Stimulated activated CD4-positive, alpha-beta T cell treated with anti-CD3 and anti-CD28 coated beads, Interleukin-15, amount 100 ng/mL, for 1 hour (primary cell): Measurements from ENCODE around the gene FHOD3.
"Not testable (repeated sequence)": the region's sequence is repeated elsewhere in the genome, so short reads cannot be mapped to it uniquely, and the experiment has no call there.

Experiments used
- DNase-seq, 2 donors: peaks; one replicate each; pipeline ENCODE4 v3.0.0-alpha.2; 2020; ENCODE audit warnings: low read depth in 1 of 2, low spot score in 1 of 2

FHOD3 gene

DNA sequence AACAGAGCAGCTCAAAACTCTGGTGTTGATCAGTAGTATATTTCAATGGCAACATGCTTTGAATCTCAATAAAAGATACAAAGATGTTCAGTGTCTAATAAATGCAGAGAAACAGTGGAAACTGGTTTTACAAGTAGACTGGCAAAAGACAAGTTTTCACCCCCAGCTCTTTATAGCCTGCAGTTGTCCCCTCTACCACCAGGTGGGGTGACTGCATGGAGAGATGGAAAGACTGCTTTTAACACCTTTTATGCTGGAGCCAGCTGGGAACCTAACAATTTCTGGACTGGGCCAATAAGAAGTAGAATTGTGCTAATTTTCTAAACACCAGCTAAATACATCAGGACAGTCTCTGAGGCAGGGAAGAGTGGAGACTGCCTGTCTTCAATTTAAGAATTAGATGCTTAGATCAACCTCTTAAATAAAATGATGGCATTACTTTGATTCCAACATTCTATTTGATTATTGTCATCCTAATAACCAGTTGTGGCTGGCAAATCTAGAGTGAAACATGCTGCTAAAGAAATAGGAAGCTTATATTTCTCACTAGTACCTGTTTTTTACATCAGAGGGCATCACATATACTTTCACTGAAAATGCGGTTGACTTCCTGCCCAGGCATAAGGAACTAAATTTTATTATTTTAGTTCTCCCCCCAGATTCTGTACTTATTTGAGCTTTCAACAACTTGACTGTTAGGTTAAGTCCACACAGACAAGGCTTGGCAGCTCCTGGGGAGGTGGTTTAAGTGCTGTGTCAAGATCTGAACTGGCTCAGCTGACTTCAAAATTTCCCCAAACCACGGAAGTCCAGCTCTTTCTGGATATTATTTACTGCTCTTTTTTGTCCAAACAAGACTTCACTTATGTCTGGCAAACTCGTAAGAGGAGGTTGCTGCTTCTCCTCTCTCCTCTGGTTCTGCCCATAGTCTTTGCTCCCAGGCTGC is 390.8 kb downstream of the FHOD3 start:
- peak in 1 of 2 donors; percentile 3 for DNase-seq

DNA sequence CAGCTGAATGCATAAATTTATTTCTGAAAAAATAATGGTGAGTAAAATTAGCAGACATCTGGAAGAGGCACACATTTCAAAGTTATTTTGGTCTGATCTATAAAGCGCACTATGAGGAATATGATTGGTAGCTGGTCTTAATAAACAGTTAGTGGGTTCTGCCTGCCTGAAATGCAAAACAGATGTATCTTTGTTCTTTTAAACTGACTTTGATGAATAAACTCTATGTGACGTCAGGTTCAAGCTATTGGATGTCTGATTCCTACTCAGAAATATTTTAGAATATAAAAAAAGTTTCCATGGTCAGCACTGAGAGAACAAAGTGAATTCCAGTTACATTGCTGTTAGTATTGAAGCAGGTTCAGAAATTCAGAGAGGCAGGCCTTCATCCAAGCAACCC is 394.9 kb downstream of the FHOD3 start:
- no peak for DNase-seq

DNA sequence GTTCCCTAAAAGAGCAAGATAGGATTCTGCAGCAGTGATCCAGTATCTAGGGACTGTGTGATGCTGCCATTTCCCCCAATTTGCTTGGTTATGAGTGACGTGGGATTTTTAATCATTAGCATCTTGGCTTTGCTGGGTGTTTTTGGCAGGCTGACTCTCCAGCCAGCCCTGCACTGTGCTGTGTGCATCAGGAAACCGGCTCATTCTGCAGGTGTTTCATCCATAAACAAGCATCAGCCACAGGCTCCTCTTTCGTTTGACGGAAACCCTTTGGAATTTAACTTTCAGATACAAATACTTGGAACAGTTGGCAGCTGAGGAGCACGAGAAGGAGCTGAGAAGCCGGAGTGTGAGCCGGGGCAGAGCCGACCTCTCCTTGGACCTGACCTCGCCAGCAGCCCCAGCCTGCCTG is 395.4 kb downstream of the FHOD3 start:
- DNase-seq, result no peak

DNA sequence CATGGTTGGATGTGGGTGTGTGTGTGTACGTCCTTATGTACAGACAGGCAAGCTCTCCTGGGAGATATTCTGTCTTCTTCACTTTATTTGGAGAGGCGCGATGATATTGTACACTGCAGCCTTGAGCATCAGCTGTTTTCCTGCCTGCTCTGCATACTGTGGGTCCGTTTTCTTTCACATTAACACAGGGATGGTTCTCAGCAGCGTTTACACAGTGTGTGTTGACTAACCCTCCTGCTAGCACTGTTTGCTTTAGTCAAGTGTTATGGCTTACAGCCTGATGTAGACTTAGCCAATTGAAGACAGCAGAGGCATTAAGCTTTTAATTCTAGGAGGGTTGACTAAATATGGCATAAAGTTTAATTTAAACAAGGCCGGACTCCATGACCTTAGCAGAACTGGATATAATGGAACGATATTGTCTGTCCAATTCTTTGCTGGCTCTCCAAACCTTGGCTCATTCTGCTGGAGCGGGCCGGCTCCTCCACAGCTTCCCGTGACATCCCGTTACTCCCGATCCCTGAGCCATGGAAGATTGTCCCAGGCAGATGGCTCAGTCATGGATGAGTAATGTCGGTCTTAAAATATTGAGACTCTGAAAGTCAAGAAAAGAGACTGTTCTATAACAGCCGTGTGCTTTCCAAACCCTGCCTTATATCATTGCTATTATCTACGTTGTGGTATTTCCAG is 396.6 kb downstream of the FHOD3 start:
- DNase-seq, result no peak

DNA sequence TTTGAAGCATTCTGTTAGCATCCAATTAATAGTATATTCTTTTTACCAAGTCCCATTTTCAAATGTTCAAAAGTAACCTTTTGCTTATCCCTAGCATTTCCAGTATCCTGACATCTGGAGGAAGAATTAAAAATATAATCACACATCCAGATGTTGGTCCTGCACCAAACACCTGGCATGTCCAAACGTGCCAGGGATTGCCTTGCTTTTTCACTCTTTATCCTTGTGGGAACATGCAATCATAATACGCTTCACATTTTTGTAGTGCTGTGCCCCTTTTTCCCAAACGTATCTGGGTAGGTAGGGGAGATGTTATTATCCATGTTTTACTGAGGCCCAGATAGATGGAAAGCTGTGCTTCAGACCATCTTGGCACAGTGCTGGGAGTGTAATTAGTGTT is 398.3 kb downstream of the FHOD3 start:
- no peak for DNase-seq

DNA sequence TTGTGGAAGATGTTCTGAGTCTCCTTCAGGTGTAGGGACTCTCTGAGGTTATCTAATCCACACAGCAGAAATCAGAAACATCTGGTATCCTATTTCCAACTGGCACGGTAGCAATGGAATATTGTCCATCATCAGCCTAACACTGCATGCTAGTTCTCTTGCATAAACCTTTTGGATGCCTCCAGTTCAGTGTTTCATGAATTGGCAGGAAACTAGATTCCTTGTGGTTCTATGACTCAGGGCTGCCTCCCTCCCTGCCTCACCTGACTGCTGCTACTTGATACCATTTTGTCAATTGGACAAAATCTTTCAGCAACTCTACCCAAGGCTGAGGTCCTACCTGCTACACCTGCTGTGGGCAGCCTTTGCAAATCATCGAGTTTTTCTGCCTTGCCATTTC is 400.4 kb downstream of the FHOD3 start:
- DNase-seq, result no peak

DNA sequence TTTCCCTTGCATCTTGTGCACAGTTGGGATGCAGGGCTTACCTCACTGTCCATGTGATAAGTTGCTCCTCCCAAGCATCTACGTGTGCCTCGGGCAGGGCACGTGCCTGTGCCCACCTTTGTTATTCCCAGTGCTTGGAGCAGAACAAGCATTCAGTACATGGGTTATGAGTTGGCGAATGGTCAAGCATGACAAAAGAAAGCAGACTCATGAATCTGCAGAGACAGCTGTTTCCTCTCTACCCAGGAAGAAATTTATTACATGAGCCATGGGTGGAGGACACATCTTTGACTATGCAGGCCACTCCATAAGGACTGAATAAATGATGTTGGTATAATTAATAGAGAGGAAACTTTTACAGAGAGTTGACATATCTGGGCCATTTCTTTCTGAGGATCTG is 403.4 kb downstream of the FHOD3 start:
- no peak for DNase-seq

DNA sequence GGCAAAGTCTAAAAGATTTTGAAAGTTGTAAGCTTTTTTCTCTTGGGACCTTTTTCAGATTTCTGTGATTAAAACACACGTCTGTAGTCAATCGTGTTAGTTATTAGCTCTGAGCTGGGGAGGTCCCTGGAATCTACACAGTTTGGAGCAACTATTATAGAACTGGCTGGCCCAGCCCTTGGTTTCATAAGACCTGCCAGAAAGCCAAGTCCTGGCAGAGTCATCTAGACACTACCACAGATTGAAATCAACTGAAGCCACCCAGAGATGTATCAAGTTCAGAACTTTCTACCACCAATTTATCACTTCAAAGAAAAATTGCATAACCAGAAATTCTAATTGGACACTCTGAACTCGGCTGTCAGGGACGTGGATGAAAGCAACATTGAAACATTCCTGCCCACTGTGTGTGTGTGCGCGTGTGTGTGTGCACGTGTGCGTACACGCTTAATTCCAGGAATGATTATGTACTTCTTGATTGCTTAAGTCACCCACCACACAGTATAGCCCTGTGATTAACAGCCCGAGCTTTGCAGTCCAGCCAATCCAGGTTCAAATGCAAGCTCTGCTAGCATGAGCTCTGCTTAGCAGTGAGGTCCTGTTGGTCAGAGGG is 405.0 kb downstream of the FHOD3 start:
- DNase-seq, result no peak

DNA sequence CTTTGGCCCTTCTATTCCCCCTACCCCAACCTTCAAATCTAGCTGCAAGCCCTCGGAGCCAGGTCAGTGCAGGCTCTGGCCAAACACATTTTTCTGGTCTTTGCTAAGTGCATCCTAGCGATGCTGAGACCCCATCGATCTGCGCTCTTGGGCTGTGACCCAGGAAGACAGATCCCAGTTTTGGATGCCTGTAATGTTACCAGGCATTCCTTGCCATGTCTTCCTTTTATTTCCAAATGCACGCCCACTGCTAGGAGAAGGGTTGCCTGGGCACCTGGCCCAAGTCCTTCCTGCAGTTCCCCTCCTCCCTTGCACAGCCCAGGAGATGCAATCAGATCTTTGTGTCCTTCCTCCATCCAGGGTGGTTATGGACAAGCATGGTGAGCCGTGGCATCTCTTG is 406.6 kb downstream of the FHOD3 start:
- DNase-seq, result no peak

DNA sequence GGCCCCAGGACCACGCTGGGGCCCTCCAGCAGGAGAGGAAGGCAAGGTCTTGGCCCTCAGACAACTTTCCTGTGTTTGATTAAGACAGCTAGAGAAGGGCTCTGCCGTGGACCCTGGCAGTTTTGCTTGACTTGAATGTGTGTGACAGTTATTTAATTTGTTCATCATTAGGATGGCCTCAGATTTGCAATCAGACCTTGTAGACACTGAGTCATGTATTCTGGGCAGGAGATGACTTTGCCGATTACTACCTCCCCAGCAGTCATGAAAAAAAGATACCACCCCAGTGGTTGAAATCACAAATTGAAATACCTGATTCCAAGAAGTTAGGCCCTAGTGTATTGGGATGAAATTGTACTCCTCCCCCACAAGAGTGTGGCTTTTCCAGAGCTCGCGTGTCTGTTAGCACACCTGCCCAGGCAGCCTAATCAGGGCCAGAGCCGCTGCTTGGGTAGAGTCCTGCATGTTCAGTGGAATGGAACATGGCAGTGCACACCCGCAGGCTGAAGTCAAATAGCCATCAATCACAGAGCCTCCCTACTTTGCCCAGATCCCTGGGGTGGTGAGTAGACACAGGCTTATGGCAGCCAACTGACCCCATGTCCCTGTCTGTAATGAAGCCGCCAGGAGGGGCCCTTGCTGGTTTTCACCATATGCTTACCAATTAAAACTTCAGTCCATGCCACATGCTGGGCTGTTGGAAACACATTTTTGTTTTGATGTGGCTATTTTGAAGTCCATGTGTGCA is 408.8 kb downstream of the FHOD3 start:
- no peak for DNase-seq

DNA sequence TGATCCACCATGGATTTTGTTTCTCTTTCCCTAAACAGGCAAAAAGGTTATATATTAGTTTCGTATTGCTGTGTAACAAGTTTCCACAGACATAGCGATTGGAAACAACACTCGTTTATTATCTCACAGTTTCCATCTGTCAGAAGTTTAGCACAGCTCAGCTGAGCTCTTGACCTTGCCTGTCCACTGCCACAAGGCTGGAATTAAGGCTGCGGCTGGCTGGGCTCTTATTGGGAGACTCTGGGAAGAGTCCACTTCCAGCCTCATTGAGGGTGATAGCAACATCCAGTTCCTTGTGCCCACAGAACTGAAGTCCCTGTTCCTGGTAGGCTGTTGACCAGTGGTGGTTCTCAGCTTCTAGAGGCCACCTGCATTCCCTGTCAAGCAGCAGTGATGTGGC is 410.9 kb downstream of the FHOD3 start:
- no peak for DNase-seq

DNA sequence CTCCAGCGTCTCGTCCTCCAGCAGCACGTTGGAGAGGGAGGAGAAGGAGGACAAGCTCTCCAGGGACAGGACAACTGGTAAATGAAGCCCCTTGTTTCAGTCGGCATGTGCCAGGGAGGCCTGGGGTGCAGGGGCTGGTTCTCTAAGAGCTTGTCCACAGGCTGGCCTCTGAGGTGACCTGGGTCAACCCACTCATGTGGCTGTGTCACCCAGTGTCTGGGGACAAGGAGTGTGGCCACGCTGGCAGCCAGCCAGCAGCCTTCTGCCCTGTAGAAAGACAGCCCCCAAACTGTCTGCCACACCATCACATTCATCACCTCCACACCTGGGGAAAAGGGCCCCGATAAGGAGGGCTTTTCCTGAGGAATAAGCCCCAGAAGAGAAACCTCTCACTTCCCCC is 411.8 kb downstream of the FHOD3 start:
- DNase-seq, result no peak

DNA sequence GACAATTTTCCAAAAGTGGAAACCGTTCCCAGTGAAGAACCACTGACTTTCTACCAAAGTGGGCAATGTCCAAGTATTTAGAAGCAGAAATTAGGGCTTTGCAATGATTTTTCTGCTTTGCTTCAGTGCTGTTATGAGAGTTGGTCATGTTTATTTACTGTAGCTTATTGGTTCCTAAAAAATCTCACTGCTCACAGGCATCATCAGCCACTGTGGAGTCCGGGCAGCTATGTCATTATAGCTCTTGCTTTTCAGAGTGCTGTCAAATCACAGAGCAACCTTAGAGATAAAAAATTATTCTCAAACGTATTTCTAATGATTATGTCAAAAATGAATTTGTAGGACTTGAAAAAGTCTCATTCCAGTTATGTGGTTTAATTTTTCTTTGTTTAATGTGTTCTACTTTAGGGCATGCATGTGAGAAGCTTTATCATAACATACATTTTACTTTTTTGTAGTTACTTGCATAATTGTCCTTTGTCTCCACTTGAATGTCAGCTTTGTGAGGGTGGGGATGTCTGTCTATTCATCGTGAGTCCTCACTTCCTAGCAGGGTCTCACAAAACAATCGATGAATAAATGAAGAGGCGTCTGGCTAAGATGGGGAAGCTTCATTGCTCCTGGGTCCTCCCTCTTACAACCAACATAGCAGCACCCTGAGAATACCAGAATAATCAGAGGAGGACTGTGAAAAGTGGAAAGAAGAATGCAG is 413.7 kb downstream of the FHOD3 start:
- no peak for DNase-seq

DNA sequence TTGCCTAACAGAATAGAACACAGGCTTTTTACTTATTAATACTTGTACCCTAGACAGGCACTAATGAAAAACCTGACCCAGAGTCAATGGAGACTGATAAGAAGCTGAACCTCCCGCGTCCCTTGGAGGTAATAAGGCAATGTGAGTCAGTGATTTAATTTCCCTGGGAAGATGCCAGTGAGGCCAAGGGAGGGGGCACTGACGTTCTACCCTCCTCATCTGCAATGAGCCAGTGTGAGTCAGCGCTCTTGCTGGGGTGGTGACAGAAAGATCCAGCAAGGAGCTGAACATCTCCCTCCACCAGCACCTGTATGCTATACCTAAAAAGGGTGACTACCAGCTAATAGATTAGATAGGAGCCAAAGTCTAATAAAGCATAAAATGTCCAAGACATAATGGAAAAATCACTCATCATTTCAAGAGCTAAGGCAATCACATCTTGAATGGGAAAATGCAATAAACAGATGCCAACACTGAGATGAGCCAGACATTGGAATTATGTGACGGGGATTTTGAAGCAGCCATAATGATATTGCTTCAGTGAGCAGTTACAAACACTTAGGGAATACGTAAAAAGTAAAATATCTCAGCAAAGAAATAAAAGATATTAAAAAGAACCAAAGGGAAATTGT is 414.4 kb downstream of the FHOD3 start:
- no peak for DNase-seq

DNA sequence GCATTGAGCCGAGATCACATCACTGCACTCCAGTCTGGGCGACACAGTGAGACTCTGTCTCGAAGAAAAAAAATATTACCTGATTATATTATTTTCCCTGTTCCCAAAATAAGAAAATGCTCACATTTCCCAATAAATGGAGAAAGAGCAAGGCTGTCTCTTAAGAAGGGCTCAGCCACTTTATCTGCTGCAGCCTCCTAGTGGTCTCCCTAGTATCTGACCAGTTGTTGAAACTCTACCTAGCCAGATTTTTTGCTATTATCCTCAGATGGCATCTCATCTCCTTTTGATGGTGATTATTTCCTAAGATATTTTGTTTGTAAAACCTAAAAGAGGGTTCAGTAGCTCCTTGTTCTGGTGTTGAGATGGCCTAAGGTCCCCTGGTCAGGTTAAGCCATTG is 417.0 kb downstream of the FHOD3 start:
- no peak for DNase-seq

DNA sequence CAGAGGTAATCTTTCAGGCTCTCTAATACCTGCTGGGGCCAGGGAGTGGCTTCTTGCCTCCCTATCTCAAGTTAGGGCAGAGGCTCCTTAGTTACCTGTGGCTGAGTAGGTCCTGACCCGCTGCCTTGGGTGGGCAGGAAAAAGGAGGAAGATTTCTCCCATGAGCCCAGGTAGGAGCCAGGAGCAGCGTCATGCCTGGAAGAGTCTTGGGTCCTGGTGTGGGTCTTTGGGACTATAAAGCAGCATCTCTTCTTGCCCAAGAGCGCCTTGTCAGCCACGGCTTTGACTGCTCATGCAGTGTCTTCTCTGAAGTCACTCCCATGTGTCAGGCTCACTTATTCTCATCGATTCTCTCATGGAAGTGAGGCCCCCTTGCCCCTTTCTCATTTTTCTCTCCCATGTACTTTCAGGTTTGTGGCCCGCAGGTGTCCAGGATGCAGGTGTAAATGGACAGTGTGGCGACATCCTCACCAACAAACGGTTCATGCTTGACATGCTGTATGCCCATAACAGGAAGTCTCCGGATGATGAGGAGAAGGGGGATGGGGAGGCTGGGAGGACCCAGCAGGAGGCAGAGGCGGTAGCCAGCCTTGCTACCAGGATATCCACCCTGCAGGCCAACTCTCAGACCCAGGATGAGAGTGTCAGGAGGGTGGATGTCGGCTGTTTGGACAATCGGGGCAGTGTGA is 420.1 kb downstream of the FHOD3 start:
- DNase-seq, result no peak

DNA sequence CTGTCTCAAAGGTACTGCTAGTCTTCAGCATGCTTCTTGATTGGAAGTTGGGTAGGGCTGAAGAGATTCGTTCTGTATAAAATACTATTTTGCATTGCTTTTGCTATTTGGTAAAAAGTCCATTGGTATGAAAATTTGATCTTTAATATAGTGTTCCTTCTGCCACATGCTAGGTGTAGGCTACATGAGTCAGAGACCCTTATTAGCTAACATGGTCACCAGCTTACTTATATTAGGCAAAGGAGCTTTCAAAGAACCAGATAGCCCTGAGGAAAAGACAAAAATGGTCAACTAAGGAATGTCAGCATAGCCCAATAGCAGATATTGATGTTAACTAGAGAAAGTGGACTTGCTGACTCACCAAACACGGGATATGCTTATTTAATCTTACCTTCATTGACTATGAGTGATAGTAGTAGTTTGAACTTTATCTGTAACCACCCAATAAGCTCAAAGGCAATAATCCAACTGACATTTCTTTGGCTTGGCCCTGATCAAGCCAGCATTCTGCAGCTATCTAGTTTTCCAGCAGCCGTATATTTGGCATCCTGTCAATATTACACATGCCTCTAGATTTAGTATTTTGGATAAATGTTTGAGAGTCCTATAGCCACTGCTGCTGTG is 421.3 kb downstream of the FHOD3 start:
- no peak for DNase-seq

DNA sequence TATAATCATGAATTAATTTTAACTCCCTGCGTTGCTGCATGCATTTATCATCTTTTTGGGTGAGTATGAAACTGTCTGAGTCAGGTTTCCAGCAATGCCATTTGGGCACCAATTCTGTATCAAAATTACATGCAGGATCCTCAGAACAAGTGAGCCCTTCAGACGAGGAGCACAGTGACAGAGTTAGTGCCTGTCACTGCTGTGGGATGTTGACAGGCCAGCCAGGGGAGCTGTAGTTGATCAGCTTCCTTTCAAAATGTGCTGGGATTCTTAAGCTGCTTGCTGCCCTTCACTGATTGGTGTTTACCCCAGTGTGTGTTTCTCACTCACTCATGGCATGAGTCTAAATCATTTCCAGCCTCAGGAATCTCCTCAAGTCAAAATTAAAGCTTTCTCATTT is 422.1 kb downstream of the FHOD3 start:
- DNase-seq, result no peak

DNA sequence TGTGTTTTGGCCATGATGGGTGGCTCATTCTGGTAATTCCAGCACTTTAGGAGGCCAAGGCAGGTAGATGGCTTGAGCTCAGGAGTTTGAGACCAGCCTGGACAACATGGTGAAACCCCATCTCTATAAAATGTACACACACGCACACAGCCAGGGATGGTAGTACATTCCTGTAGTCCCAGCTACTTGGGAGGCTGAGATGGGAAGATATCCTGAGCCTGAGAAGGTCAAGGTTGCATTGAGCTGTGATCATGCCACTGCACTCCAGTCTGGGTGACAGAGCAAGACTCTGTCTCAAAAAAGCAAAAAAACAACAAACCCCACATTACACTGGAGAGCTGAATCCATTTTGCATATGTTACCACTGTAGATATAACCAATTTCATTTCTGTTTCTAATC is 423.8 kb downstream of the FHOD3 start:
- not testable (repeated sequence) for DNase-seq
